ENCODE measurements around the gene PDE6H.

PDE6H gene

DNA sequence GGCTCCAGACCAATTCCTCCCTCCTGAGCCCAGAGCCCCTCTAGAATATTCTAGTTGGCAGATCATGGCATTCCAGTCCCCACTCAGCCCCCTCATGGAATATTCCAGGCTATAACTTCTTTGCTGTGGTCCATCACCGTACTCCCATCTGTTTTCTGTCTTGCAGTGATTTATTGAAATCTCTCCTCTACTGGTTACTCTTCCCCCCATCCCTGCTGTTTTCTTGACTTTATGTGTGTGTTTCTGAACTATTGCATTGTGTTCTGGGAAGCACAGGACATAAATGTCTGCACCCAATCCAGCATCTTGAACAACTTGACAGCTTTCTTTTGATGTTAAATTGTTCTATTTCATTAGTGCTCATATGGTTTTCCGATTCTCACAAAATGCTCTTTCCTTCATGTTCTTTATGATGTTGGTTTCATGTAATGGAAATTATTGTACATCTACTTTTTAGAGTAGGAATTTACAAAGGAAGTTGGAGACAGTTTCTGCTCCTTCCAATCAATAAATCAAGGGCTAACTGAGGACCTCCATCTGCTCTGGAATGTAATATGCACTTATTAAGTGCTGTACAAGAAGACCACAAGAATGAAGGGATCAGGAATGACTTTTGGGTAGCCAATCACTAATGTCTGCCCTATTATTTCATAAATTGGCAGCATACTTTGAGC is 26.3 kb downstream of the PDE6H start:
- H3K4me3 ChIP-seq (ENCODE audit: low read depth in 1 of 2, low read length in 2 of 2), result no peak overlapping the region
- peaks cover 14% of the 10 kb centered on the region for H3K4me1 ChIP-seq (ENCODE audit: insufficient read depth, low read length)
- no peaks in the 10 kb centered on the region for H3K36me3 ChIP-seq (ENCODE audit: insufficient read depth, low read length)
- no peaks in the 10 kb centered on the region for H3K9me3 ChIP-seq (ENCODE audit: insufficient read depth, low read length, severe bottlenecking)
- H3K27ac ChIP-seq (ENCODE audit: low read length), result no peak overlapping the region
- no peak for TF ChIP-seq EZH2 (IDR thresholded peaks at IDR 0.05; ENCODE audit: borderline replicate concordance, low read depth, low read length, severe bottlenecking)
- TF ChIP-seq, protein P1, sequence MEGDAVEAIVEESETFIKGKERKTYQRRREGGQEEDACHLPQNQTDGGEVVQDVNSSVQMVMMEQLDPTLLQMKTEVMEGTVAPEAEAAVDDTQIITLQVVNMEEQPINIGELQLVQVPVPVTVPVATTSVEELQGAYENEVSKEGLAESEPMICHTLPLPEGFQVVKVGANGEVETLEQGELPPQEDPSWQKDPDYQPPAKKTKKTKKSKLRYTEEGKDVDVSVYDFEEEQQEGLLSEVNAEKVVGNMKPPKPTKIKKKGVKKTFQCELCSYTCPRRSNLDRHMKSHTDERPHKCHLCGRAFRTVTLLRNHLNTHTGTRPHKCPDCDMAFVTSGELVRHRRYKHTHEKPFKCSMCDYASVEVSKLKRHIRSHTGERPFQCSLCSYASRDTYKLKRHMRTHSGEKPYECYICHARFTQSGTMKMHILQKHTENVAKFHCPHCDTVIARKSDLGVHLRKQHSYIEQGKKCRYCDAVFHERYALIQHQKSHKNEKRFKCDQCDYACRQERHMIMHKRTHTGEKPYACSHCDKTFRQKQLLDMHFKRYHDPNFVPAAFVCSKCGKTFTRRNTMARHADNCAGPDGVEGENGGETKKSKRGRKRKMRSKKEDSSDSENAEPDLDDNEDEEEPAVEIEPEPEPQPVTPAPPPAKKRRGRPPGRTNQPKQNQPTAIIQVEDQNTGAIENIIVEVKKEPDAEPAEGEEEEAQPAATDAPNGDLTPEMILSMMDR (IDR thresholded peaks at IDR 0.05; ENCODE audit: borderline replicate concordance, extremely low read depth, low read length, poor library complexity, severe bottlenecking), result no peak
- no peak overlapping the region for H3K4me2 ChIP-seq (ENCODE audit: insufficient read depth, low read length)
- DNase-seq (no peak), ATAC-seq (ENCODE audit: insufficient read depth, low read depth) (no peak)
- no peak overlapping the region for H2AFZ ChIP-seq (ENCODE audit: low read depth, low read length)
- H4K20me1 ChIP-seq (ENCODE audit: insufficient read depth, low read length), result no peaks in the 10 kb centered on the region
- H3K27me3 ChIP-seq (ENCODE audit: insufficient read depth, low read length, poor library complexity), result peaks cover 10% of the 10 kb centered on the region
- H3K79me2 ChIP-seq (ENCODE audit: insufficient read depth, low read length), result no peaks in the 10 kb centered on the region
- no peak overlapping the region for H3K9ac ChIP-seq (ENCODE audit: low read depth, low read length)

DNA sequence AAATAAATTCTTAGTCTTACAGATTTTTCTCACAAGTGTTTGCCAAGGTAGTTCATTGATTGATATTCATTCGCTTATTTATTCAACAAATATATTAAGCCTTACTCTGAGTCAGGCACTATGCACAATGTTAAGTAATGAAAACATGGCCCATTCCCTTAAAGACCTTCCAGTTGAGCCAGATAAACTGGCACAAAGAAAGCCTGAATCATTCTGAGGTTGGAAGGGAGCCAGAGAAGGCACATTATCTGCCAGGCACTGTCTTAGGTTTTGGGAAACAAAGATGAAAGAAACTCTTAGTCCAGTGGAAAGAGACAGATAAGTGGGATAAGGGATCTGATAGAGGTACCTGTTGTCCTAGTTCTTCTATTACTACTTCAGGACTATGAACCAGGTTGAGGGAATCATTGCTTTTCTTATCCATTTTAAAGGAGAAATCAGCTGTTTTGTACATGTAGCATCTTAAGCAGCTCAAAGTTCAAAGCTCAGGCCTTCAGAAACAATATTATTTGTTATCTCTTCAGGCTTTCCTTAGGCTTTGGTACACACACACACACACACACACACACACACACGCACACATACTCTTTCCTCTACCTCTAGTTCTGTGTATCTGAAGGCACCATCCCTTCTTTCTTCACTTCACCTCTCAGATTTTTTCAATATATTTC is 27.0 kb downstream of the PDE6H start:
- H3K4me2 ChIP-seq (ENCODE audit: insufficient read depth, low read length), result no peak overlapping the region
- H2AFZ ChIP-seq (ENCODE audit: low read depth, low read length), result no peak overlapping the region
- H3K27me3 ChIP-seq (ENCODE audit: insufficient read depth, low read length, poor library complexity), result peaks cover 15% of the 10 kb centered on the region
- TF ChIP-seq EZH2 (IDR thresholded peaks at IDR 0.05; ENCODE audit: borderline replicate concordance, low read depth, low read length, severe bottlenecking), result no peak
- TF ChIP-seq, protein P1 (IDR thresholded peaks at IDR 0.05; ENCODE audit: borderline replicate concordance, extremely low read depth, low read length, poor library complexity, severe bottlenecking), result no peak
- no peak overlapping the region for H3K27ac ChIP-seq (ENCODE audit: low read length)
- DNase-seq, result no peak
- H4K20me1 ChIP-seq (ENCODE audit: insufficient read depth, low read length), result no peaks in the 10 kb centered on the region
- H3K9ac ChIP-seq (ENCODE audit: low read depth, low read length), result no peak overlapping the region
- no peak overlapping the region for H3K4me3 ChIP-seq (ENCODE audit: low read depth in 1 of 2, low read length in 2 of 2)
- H3K4me1 ChIP-seq (ENCODE audit: insufficient read depth, low read length), result peaks cover 8% of the 10 kb centered on the region
- H3K79me2 ChIP-seq (ENCODE audit: insufficient read depth, low read length), result no peaks in the 10 kb centered on the region
- no peaks in the 10 kb centered on the region for H3K36me3 ChIP-seq (ENCODE audit: insufficient read depth, low read length)
- H3K9me3 ChIP-seq (ENCODE audit: insufficient read depth, low read length, severe bottlenecking), result no peaks in the 10 kb centered on the region
- no peak for ATAC-seq (ENCODE audit: insufficient read depth, low read depth)

DNA sequence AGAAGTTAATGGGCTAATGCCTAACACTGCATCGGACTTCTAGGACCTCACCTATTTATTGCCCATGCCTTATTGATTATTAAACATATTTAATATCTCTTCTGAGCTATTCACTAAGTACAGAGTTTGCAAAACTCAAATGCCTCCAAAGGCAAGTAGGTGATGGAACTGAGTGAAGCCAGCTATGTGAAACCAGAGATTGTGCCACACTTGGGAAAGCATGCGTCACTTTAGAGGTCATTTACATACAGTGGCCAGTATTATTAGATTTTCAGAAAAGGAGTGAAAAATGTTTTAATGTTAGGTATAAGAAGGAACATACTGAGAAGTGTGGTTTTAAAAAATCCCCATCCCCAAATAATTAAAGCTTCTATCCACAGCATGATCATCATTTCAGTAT is 27.7 kb downstream of the PDE6H start:
- Histone ChIP-seq H3K4me3 (ENCODE audit: low read depth in 1 of 2, low read length in 2 of 2) (no peak overlapping the region), H3K36me3 (ENCODE audit: insufficient read depth, low read length) (no peaks in the 10 kb centered on the region), H3K79me2 (ENCODE audit: insufficient read depth, low read length) (no peaks in the 10 kb centered on the region), H3K9ac (ENCODE audit: low read depth, low read length) (no peak overlapping the region), H2AFZ (ENCODE audit: low read depth, low read length) (no peak overlapping the region), H3K27me3 (ENCODE audit: insufficient read depth, low read length, poor library complexity) (peaks cover 19% of the 10 kb centered on the region), H3K27ac (ENCODE audit: low read length) (no peak overlapping the region), H3K9me3 (ENCODE audit: insufficient read depth, low read length, severe bottlenecking) (no peaks in the 10 kb centered on the region), H4K20me1 (ENCODE audit: insufficient read depth, low read length) (no peaks in the 10 kb centered on the region), H3K4me2 (ENCODE audit: insufficient read depth, low read length) (no peak overlapping the region), H3K4me1 (ENCODE audit: insufficient read depth, low read length) (peaks cover 2% of the 10 kb centered on the region)
- no peak for TF ChIP-seq EZH2 (IDR thresholded peaks at IDR 0.05; ENCODE audit: borderline replicate concordance, low read depth, low read length, severe bottlenecking)
- TF ChIP-seq, protein P1 (IDR thresholded peaks at IDR 0.05; ENCODE audit: borderline replicate concordance, extremely low read depth, low read length, poor library complexity, severe bottlenecking), result no peak
- ATAC-seq (ENCODE audit: insufficient read depth, low read depth) (no peak), DNase-seq (no peak)

All from DND-41 (cell line).